Stimulated activated naive B cell treated with anti-CD40 and anti-IgM and Interleukin-4, amounts not matched to agents 10 μg/mL and 1 μg/mL and 100 μg/mL, for 72 hours (primary cell): Measurements from ENCODE around the gene RGS3.

ENCODE experiments used
- ATAC-seq, 2 donors: fragments of 150-1000 bp; cut with Tn5 transposase; replicated peaks; 2 replicates each; pipeline ENCODE4 v1.10.0; 2021; ENCODE audit warnings: moderate library complexity in 1 of 2
- DNase-seq: peaks from one replicate; pipeline ENCODE4 v3.0.0; 2021
- H3K27ac Mint-ChIP-seq: one replicate; pipeline ENCODE4 v1.8.0; 2022; ENCODE audit warnings: mild to moderate bottlenecking, mixed read lengths
- H3K27me3 Mint-ChIP-seq, 2 donors: one replicate each; pipeline ENCODE4 v1.8.0; 2022; ENCODE audit warnings: mixed read lengths in 2 of 2
- H3K36me3 Mint-ChIP-seq, 2 donors: one replicate each; pipeline ENCODE4 v1.8.0; 2022; ENCODE audit warnings: mixed read lengths in 2 of 2, mild to moderate bottlenecking in 1 of 2
- H3K4me1 Mint-ChIP-seq, 2 donors: one replicate each; pipeline ENCODE4 v1.8.0; 2022; ENCODE audit warnings: mixed read lengths in 2 of 2, mild to moderate bottlenecking in 1 of 2
- H3K4me3 Mint-ChIP-seq, 2 donors: one replicate each; pipeline ENCODE4 v1.8.0; 2022; ENCODE audit warnings: mild to moderate bottlenecking in 2 of 2, mixed read lengths in 2 of 2, moderate library complexity in 1 of 2
- H3K9me3 Mint-ChIP-seq, 2 donors: one replicate each; pipeline ENCODE4 v1.8.0; 2022; ENCODE audit warnings: mixed read lengths in 2 of 2, mild to moderate bottlenecking in 1 of 2

The RGS3 gene

DNA sequence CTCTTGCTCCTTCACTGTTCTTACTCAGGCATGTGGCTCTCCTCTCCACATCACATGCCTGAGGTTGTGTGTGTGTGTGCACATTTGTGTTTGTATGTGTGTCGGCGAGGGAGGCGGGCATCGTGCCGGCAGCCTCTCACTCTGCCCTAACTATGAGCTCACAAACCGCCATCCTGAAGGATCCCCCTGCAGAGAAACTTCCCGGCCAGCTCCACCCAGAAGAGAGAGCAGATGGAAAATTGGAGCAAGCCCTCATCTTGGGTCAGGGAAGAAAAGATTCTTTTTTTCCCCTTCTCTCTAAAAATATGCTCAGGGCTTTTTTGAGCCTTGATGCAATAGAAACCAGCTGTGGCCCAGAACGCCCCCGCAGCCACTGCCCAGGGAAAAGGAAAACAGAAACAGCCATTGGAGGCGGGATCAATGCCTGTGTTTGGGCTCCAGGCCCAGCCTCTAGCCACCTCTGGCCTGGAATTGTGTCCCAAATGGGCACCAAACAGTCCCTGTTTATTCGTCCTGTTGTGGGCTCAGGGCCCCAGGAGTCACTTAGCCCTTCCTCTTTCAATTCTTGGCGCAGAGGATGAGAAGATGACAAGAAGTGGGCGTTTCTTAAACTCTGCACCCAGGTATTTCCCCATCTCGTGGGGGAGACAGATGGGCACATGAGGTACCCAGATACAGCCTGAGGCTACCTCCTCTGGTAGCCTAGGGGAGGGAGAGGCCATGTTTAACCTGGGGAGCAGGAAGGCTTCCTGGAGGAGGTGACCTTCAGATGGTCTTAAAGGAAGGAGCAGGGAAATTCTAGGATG, 151.5 kb downstream of the RGS3 start:
- H3K36me3 Mint-ChIP-seq: peaks cover 0 to 5% of the 10 kb centered on the region in 2 donors
- peak; percentile 52 for DNase-seq
- peak; percentile 82 to 85 for ATAC-seq
- peaks cover 0 to 1% of the 10 kb centered on the region in 2 donors for H3K9me3 Mint-ChIP-seq
- peaks cover 55 to 71% of the 10 kb centered on the region in 2 donors for H3K4me1 Mint-ChIP-seq
- H3K27me3 Mint-ChIP-seq: no peaks in the 10 kb centered on the region
- peak overlapping the region; percentile 98 for H3K27ac Mint-ChIP-seq
- H3K4me3 Mint-ChIP-seq: peak overlapping the region; percentile 76 to 78

- H3K36me3 Mint-ChIP-seq: peaks cover 0 to 5% of the 10 kb centered on the region in 2 donors
- peak overlapping the region; percentile 98 for H3K27ac Mint-ChIP-seq
- DNase-seq (no peak), ATAC-seq (no peak)
- H3K9me3 Mint-ChIP-seq: peaks cover 0 to 1% of the 10 kb centered on the region in 2 donors
- H3K27me3 Mint-ChIP-seq: no peaks in the 10 kb centered on the region
- H3K4me1 Mint-ChIP-seq: peaks cover 65 to 82% of the 10 kb centered on the region in 2 donors
- H3K4me3 Mint-ChIP-seq: peak overlapping the region in 1 of 2 donors; percentile 78
Observed at GRCh38 chr9:113616116-113616515, 152.6 kb downstream of the RGS3 start.

GRCh38 chr9:113616621-113617496, 153.3 kb downstream of the RGS3 start:
- DNase-seq: no peak
- Mint-ChIP-seq H3K9me3 (peaks cover 0 to 4% of the 10 kb centered on the region in 2 donors), H3K4me3 (peak overlapping the region; percentile 37 to 78), H3K4me1 (peaks cover 71 to 88% of the 10 kb centered on the region in 2 donors), H3K27me3 (no peaks in the 10 kb centered on the region), H3K36me3 (peaks cover 0 to 5% of the 10 kb centered on the region in 2 donors), H3K27ac (peak overlapping the region; percentile 98)
- ATAC-seq: peak in 1 of 2 donors; percentile 26

DNA sequence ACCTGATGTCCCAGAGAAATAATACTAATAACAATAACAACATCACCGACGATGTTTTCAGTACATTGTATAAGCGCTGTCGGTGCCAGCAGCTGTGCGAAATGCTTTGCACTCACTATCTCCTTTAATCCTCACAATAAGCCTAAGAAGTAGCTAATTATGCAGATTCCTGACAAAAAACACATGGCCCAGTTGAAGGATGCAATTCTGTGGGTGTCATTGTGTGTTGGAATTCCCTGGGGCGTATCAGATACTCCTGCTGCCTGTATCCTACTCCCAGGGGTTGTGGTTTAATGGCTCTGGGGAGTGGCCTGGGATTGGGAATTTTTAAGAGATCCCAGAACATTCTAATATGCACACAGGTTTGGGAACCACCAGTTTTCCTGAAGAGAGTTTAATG, 154.0 kb downstream of the RGS3 start:
- H3K36me3 Mint-ChIP-seq: peaks cover 0 to 5% of the 10 kb centered on the region in 2 donors
- DNase-seq (no peak), ATAC-seq (no peak)
- H3K4me3 Mint-ChIP-seq: peak overlapping the region; percentile 37 to 47
- peaks cover 75 to 90% of the 10 kb centered on the region in 2 donors for H3K4me1 Mint-ChIP-seq
- H3K9me3 Mint-ChIP-seq: peaks cover 0 to 4% of the 10 kb centered on the region in 2 donors
- H3K27ac Mint-ChIP-seq: peak overlapping the region; percentile 98
- no peaks in the 10 kb centered on the region for H3K27me3 Mint-ChIP-seq

GRCh38 chr9:113618836-113619490, 155.4 kb downstream of the RGS3 start:
- H3K4me3 Mint-ChIP-seq: peak overlapping the region in 1 of 2 donors; percentile 15
- H3K9me3 Mint-ChIP-seq: peaks cover 0 to 4% of the 10 kb centered on the region in 2 donors
- H3K4me1 Mint-ChIP-seq: peaks cover 82 to 99% of the 10 kb centered on the region in 2 donors
- no peaks in the 10 kb centered on the region for H3K27me3 Mint-ChIP-seq
- DNase-seq (no peak), ATAC-seq (no peak)
- peaks cover 0 to 5% of the 10 kb centered on the region in 2 donors for H3K36me3 Mint-ChIP-seq
- peak overlapping the region; percentile 95 for H3K27ac Mint-ChIP-seq

GRCh38 chr9:113619491-113620376, 156.2 kb downstream of the RGS3 start:
- H3K4me1 Mint-ChIP-seq: peaks cover 77 to 97% of the 10 kb centered on the region in 2 donors
- DNase-seq: no peak
- no peak for ATAC-seq
- no peaks in the 10 kb centered on the region for H3K27me3 Mint-ChIP-seq
- peak overlapping the region; percentile 39 to 72 for H3K4me3 Mint-ChIP-seq
- H3K9me3 Mint-ChIP-seq: peaks cover 0 to 4% of the 10 kb centered on the region in 2 donors
- H3K36me3 Mint-ChIP-seq: peaks cover 2 to 5% of the 10 kb centered on the region in 2 donors
- H3K27ac Mint-ChIP-seq: peak overlapping the region; percentile 95

- H3K4me1 Mint-ChIP-seq: peaks cover 71 to 95% of the 10 kb centered on the region in 2 donors
- ATAC-seq (peak; percentile 3 to 17), DNase-seq (peak; percentile 60)
- H3K27me3 Mint-ChIP-seq: no peaks in the 10 kb centered on the region
- peak overlapping the region; percentile 95 for H3K27ac Mint-ChIP-seq
- H3K4me3 Mint-ChIP-seq: peak overlapping the region; percentile 41 to 72
- peaks cover 0 to 2% of the 10 kb centered on the region in 2 donors for H3K9me3 Mint-ChIP-seq
- peaks cover under 1 to 2% of the 10 kb centered on the region in 2 donors for H3K36me3 Mint-ChIP-seq
Observed at GRCh38 chr9:113620377-113621161, 157.0 kb downstream of the RGS3 start.

- Mint-ChIP-seq H3K9me3 (peaks cover 0 to 2% of the 10 kb centered on the region in 2 donors), H3K36me3 (peaks cover 0 to 2% of the 10 kb centered on the region in 2 donors), H3K4me1 (peaks cover 64 to 93% of the 10 kb centered on the region in 2 donors), H3K4me3 (peak overlapping the region; percentile 32 to 72), H3K27ac (peak overlapping the region; percentile 95), H3K27me3 (no peaks in the 10 kb centered on the region)
- no peak for DNase-seq
- ATAC-seq: no peak
Observed at GRCh38 chr9:113621309-113621791, 157.8 kb downstream of the RGS3 start.

DNA sequence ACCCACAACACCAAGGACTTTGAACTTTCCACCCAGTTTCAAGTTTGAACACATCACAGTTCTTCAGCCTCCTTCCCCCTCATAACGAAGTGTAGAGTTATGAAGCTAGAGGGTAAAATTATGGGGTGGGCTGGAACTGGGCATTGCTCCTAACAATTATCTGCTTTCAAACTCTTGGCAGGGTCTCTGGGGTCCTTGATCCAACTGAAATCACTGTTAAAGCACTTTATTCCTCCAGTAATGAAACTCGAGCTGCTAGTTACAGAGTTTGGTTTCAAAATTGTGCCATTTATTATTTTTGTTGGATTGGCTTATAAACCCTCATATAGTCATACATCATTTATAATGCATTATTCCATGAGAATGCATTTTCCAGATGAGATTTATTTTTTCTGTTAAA, 158.5 kb downstream of the RGS3 start:
- DNase-seq (no peak), ATAC-seq (no peak)
- no peaks in the 10 kb centered on the region for H3K27me3 Mint-ChIP-seq
- peaks cover 0 to 2% of the 10 kb centered on the region in 2 donors for H3K36me3 Mint-ChIP-seq
- peak overlapping the region; percentile 95 for H3K27ac Mint-ChIP-seq
- peak overlapping the region in 1 of 2 donors; percentile 38 for H3K4me3 Mint-ChIP-seq
- H3K9me3 Mint-ChIP-seq: peaks cover 0 to 2% of the 10 kb centered on the region in 2 donors
- H3K4me1 Mint-ChIP-seq: peaks cover 62 to 88% of the 10 kb centered on the region in 2 donors

GRCh38 chr9:113622600-113623400, 159.3 kb downstream of the RGS3 start:
- ATAC-seq (peak; percentile 89 to 90), DNase-seq (peak; percentile 94)
- peaks cover 0 to 2% of the 10 kb centered on the region in 2 donors for H3K9me3 Mint-ChIP-seq
- H3K27ac Mint-ChIP-seq: peak overlapping the region; percentile 97
- peaks cover 57 to 88% of the 10 kb centered on the region in 2 donors for H3K4me1 Mint-ChIP-seq
- no peaks in the 10 kb centered on the region for H3K27me3 Mint-ChIP-seq
- peaks cover 0 to 2% of the 10 kb centered on the region in 2 donors for H3K36me3 Mint-ChIP-seq
- peak overlapping the region; percentile 61 to 77 for H3K4me3 Mint-ChIP-seq

DNA sequence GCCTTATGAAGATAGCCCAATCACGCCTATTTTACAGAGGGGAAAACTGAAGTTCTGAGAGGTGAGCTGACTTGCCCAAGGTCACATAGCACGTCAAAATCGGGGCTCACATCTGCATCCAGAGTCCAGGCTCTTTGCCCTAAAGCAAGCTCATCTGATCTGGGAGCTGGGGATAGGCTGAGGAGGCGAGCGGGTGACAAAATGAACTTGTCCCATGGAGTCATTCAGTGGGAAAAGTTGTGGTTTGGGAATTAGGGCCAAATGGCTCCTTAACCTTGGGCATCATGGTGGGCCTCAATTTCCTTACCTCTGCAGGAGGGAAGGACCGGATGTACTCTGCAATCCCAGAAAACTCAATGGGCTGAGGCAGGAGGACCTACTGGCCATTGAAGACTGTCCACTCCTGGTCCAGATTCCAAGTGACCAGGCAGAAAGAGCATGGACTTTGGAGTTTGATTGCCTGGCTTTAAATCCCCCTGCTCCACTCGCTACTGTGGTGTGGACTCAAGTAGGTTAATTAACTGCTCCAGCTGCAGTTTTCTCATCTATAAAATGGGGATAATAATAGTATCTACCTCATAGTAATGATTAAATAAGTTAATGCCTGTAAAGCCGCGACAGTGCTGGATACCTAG, 160.4 kb downstream of the RGS3 start:
- H3K4me3 Mint-ChIP-seq: peak overlapping the region in 1 of 2 donors; percentile 77

More for the DNA sequence above, 160.4 kb downstream of the RGS3 start:
- Mint-ChIP-seq H3K27ac (peak overlapping the region; percentile 97), H3K36me3 (peaks cover 0 to 3% of the 10 kb centered on the region in 2 donors), H3K27me3 (peaks cover 0 to 6% of the 10 kb centered on the region in 2 donors), H3K4me1 (peaks cover 50 to 78% of the 10 kb centered on the region in 2 donors), H3K9me3 (peaks cover 0 to 2% of the 10 kb centered on the region in 2 donors)
- DNase-seq: no peak
- ATAC-seq: no peak
